ENCODE measurements around the gene RNF213. TPM values are rescaled to one million over a fixed set of nuclear protein-coding genes. Genes with fewer than 3 reads are reported as not detected.
A peak's percentile ranks its signal among the peaks of the same experiment; 100 is the strongest.
"Not testable (repeated sequence)": the region's sequence is repeated elsewhere in the genome, so short reads cannot be mapped to it uniquely, and the experiment has no call there.

Gene RNF213
- total and polyA plus RNA-seq, 2 donors (not counting 1 experiment from before 2014, with no cell fraction given): 36.8 to 245 TPM

DNA sequence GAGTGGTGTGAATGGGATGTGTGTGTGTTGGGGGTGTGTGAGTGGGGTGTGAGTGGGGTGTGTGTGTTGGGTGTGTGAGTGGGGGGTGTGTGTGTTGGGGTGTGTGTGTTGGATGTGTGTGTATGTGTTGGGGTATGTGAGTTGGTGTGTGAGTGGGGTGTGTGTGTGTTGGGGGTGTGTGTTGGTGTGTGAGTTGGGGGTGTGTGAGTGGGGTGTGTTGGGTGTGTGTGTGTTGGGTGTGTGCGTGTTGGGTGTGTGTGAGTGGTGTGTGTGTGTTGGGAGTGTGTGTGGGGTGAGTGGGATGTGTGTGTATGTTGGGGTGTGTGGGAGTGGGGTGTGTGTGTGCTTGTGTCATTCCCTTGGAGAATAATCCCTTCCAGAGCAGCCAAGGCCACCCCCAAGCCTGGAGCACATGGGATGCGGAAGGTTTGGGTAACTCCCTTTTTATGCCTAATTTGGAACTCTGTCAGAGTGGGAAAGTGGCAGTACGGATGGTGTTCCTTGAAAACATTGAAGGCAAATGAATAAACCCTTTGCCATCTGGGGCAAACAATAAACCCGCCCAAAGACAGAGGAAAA, 14.3 kb downstream of the RNF213 start:
- peaks cover 23% of the 10 kb centered on the region for H3K36me3 ChIP-seq (ENCODE audit: control insufficient read depth, insufficient read depth, low read length)
- no peak overlapping the region for H2AFZ ChIP-seq (ENCODE audit: low read length)
- TF ChIP-seq, protein P1, sequence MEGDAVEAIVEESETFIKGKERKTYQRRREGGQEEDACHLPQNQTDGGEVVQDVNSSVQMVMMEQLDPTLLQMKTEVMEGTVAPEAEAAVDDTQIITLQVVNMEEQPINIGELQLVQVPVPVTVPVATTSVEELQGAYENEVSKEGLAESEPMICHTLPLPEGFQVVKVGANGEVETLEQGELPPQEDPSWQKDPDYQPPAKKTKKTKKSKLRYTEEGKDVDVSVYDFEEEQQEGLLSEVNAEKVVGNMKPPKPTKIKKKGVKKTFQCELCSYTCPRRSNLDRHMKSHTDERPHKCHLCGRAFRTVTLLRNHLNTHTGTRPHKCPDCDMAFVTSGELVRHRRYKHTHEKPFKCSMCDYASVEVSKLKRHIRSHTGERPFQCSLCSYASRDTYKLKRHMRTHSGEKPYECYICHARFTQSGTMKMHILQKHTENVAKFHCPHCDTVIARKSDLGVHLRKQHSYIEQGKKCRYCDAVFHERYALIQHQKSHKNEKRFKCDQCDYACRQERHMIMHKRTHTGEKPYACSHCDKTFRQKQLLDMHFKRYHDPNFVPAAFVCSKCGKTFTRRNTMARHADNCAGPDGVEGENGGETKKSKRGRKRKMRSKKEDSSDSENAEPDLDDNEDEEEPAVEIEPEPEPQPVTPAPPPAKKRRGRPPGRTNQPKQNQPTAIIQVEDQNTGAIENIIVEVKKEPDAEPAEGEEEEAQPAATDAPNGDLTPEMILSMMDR (conservative IDR thresholded peaks at IDR 0.05 in 1 of 2, IDR thresholded peaks at IDR 0.05 in 1 of 2; ENCODE audit: low read depth in 1 of 2, low read length in 2 of 2): no peak
- no peak for TF ChIP-seq EZH2 (IDR thresholded peaks at IDR 0.05; ENCODE audit: low read length, missing control alignments)
- no peaks in the 10 kb centered on the region for H4K20me1 ChIP-seq (ENCODE audit: control insufficient read depth, extremely low read depth, insufficient read depth, low read length)
- H3K4me1 ChIP-seq (ENCODE audit: control insufficient read depth, extremely low read depth, insufficient read depth, low read length): peaks cover 5% of the 10 kb centered on the region
- no peaks in the 10 kb centered on the region for H3K9me3 ChIP-seq (ENCODE audit: control insufficient read depth, insufficient read depth, low read depth, low read length)
- no peak overlapping the region for H3K4me3 ChIP-seq (replicated peaks in 1 of 4; ENCODE audit: control extremely low read depth in 1 of 4, insufficient read depth in 1 of 4, low read depth in 3 of 4, low read length in 4 of 4)
- H3K79me2 ChIP-seq (ENCODE audit: control insufficient read depth, insufficient read depth, low read length): peaks cover 7% of the 10 kb centered on the region
- DNase-seq (ENCODE audit: low read depth in 2 of 2): no peak
- H3K4me2 ChIP-seq (ENCODE audit: extremely low read depth, insufficient read depth, low read length): no peak overlapping the region
- no peak overlapping the region for H3K9ac ChIP-seq (ENCODE audit: insufficient read depth, low read length)
- no peak overlapping the region for H3K27ac ChIP-seq (ENCODE audit: insufficient read depth, low read length)
- H3K27me3 ChIP-seq (ENCODE audit: control insufficient read depth, insufficient read depth, low read length): no peaks in the 10 kb centered on the region

DNA sequence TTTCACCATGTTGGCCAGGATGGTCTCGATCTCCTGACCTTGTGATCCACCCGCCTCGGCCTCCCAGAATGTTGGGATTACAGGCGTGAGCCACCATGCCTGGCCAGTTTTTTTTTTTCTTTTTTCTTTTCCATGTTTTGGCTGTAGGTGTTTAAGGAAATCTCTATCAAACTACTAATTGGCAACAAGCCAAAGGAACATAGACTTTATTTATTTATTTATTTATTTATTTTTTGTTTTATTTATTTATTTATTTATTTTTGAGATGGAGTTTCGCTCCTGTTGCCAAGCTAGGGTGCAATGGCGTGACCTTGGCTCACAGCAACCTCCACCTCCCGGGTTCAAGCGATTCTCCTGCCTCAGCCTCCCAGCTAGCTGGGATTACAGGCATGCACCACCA, 15.2 kb downstream of the RNF213 start:
- H3K27ac ChIP-seq (ENCODE audit: insufficient read depth, low read length); H3K4me3 ChIP-seq (replicated peaks in 1 of 4; ENCODE audit: control extremely low read depth in 1 of 4, insufficient read depth in 1 of 4, low read depth in 3 of 4, low read length in 4 of 4); H3K9me3 ChIP-seq (ENCODE audit: control insufficient read depth, insufficient read depth, low read depth, low read length); H3K9ac ChIP-seq (ENCODE audit: insufficient read depth, low read length); H3K79me2 ChIP-seq (ENCODE audit: control insufficient read depth, insufficient read depth, low read length); H3K27me3 ChIP-seq (ENCODE audit: control insufficient read depth, insufficient read depth, low read length); H4K20me1 ChIP-seq (ENCODE audit: control insufficient read depth, extremely low read depth, insufficient read depth, low read length); H2AFZ ChIP-seq (ENCODE audit: low read length); H3K4me1 ChIP-seq (ENCODE audit: control insufficient read depth, extremely low read depth, insufficient read depth, low read length); H3K4me2 ChIP-seq (ENCODE audit: extremely low read depth, insufficient read depth, low read length); DNase-seq (ENCODE audit: low read depth in 2 of 2): not testable (repeated sequence)
- H3K36me3 ChIP-seq (ENCODE audit: control insufficient read depth, insufficient read depth, low read length): peaks cover 19% of the 10 kb centered on the region

DNA sequence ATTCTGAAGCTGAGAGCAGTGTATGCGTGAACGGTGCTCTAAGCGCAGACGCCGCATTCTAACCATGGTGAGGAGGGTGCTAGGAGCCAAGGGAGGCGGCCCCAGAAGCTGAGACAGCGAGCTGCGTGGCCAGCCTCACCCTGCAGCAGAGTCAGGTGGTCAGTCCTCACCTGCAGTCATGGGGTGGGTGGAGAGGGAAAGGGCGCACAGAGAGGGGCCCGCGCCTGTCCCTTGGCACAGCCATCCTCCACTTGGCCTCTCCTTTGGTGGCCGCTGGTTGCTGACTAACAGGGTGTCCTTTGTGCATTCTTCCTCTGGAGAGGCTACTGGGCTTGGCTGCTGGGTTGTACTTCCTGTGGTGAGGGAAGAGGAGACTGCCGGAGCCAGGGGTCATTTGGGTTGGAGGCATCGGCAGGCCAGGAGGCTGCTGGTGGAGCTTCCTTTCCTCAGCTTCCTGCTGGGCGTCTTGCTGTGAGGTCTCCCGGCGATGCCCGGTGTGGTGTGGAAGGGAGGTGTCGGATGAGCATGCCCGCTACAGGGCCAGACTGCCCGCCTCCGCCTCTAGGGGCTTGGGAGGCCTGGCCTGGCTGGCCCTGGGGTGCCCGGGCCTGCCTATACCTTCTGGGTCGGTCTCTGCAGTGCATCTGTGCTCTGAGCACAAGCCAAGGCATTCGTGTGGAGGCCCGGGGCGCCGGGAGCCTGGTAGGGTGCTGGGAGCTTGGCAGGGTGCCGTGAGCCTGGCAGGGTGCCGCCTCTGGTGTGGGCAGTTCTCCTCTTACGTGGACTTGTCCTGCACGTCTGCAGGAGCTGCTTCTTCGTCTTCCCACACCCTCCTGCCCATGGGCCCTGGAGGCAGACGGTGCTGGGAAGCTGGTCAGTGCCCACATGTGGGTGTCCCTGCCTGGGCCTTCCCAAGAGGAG, 17.4 kb downstream of the RNF213 start:
- Histone ChIP-seq H3K4me1 (ENCODE audit: control insufficient read depth, extremely low read depth, insufficient read depth, low read length) (peaks cover 5% of the 10 kb centered on the region), H3K9ac (ENCODE audit: insufficient read depth, low read length) (no peak overlapping the region), H3K9me3 (ENCODE audit: control insufficient read depth, insufficient read depth, low read depth, low read length) (no peaks in the 10 kb centered on the region), H3K79me2 (ENCODE audit: control insufficient read depth, insufficient read depth, low read length) (peaks cover 9% of the 10 kb centered on the region), H3K4me2 (ENCODE audit: extremely low read depth, insufficient read depth, low read length) (no peak overlapping the region), H3K27me3 (ENCODE audit: control insufficient read depth, insufficient read depth, low read length) (no peaks in the 10 kb centered on the region), H3K27ac (ENCODE audit: insufficient read depth, low read length) (no peak overlapping the region), H3K36me3 (ENCODE audit: control insufficient read depth, insufficient read depth, low read length) (peaks cover 26% of the 10 kb centered on the region), H3K4me3 (replicated peaks in 1 of 4; ENCODE audit: control extremely low read depth in 1 of 4, insufficient read depth in 1 of 4, low read depth in 3 of 4, low read length in 4 of 4) (no peak overlapping the region), H4K20me1 (ENCODE audit: control insufficient read depth, extremely low read depth, insufficient read depth, low read length) (no peaks in the 10 kb centered on the region), H2AFZ (ENCODE audit: low read length) (no peak overlapping the region)
- peak in 1 of 2 donors; percentile 17 for DNase-seq (ENCODE audit: low read depth in 2 of 2)
- no peak for TF ChIP-seq EZH2 (IDR thresholded peaks at IDR 0.05; ENCODE audit: low read length, missing control alignments)
- TF ChIP-seq, protein P1 (conservative IDR thresholded peaks at IDR 0.05 in 1 of 2, IDR thresholded peaks at IDR 0.05 in 1 of 2; ENCODE audit: low read depth in 1 of 2, low read length in 2 of 2): no peak

Measured in fibroblast of lung (primary cell).